Stimulated activated CD4-positive, alpha-beta T cell treated with anti-CD3 and anti-CD28 coated beads, TNF-alpha, amount 100 ng/mL, for 1 hour (primary cell): ENCODE data around the gene NELL2.

Experiments used
- DNase-seq, 3 donors: peaks; one replicate each; pipeline ENCODE4 v3.0.0-alpha.2; 2020; ENCODE audit warnings: low read depth in 3 of 3, low spot score in 1 of 3

The NELL2 gene

GRCh38 chr12:44627387-44628166 lies 248.5 kb downstream of the NELL2 start:
- DNase-seq: no peak

- no peak for DNase-seq
Observed at GRCh38 chr12:44626883-44627282, 249.2 kb downstream of the NELL2 start.

DNA sequence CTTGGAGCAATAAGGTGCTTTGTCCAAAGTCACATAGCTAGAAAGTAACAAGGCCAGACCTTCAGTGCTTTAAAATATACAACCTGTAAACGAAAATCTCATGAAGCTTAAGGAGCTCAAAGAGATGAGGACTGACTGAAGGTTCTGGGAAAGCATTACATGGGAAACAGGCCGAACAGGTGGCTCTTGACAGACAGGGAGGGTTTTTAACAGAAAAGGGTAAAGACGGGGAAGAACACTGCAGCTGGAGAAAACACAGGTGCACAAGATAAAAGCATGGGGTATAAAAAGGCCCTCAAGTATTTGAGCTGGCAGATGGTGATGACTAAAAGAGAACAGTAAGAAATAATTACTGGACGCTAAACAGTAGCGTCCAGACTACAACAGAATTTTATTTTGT lies 257.2 kb downstream of the NELL2 start:
- no peak for DNase-seq

- no peak for DNase-seq
Observed at GRCh38 chr12:44616402-44616801, 259.7 kb downstream of the NELL2 start.

GRCh38 chr12:44611538-44611937 lies 264.6 kb downstream of the NELL2 start:
- DNase-seq: no peak

GRCh38 chr12:44603701-44604100 lies 272.4 kb downstream of the NELL2 start:
- no peak for DNase-seq

- DNase-seq: no peak
Observed at GRCh38 chr12:44592626-44593025, 283.5 kb downstream of the NELL2 start.

- no peak for DNase-seq
Observed at GRCh38 chr12:44589697-44590096, 286.4 kb downstream of the NELL2 start.

GRCh38 chr12:44588651-44589050 lies 287.5 kb downstream of the NELL2 start:
- no peak for DNase-seq

DNA sequence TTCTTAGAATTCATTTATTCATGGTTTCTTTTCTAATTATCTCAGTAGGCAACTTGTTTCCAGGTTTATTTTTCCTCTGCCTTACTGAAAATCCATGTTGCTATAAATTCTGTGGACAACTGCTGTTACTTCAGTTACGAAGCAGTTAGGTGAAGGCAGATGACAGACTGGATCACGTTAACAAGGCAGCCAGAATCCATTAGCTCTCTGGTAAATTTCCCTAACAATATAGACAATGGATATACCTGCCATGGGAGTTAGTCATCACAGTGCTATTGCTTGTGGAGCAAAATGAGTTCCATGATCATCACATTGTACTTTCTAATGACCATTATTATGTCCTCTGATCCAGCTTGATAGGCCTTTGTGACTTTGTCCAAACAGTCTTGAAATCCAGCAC lies 291.5 kb downstream of the NELL2 start:
- DNase-seq: no peak

DNA sequence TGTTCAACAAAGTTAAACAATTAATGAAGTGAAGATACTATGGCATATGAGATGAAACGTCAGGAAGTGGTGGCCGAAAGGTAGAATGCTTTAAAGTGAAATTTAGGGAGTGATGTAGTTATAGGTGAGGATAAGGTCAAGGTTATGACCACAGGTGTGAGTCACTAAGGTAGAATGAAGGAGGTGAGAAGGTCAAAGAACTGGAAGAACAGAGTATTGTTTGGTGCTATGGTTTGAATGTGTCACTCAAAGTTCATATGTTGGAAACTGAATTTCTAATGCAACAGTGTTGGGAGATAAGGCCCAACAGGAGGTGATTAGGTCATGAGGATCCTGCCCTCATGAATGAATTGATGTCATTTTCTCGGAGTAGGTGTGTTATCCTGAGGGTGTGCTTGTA lies 293.6 kb downstream of the NELL2 start:
- DNase-seq: no peak

DNA sequence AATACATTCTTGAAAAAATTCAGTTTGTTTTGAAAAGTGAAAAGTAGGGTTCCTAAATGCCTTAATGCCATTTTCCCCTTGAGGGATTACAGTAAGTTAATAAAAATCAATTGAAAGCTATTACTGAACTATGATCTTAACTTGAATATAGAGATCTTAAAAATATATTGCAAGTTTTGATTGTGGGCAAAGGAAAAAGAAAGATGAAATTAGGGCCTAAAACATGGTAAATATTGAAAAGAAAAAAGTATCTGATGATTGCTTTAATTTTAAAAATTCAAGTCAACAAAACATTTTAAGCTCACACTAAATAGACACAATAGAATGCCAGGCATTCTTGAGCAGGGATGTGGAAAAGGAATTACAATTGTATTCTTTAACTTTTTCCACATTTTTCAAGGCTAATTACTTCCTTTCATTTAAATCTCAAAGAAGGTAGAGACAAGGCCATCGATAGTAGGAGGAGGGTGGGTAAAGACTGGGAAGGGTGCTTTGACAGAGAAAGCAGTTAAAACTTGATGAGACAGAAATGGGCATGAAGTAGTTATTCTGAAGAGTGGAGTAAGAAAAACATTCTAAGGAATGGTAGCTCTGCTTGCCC lies 294.4 kb downstream of the NELL2 start:
- DNase-seq: no peak

GRCh38 chr12:44574586-44574985 lies 301.5 kb downstream of the NELL2 start:
- DNase-seq: no peak

- no peak for DNase-seq
Observed at GRCh38 chr12:44573723-44574122, 302.4 kb downstream of the NELL2 start.

DNA sequence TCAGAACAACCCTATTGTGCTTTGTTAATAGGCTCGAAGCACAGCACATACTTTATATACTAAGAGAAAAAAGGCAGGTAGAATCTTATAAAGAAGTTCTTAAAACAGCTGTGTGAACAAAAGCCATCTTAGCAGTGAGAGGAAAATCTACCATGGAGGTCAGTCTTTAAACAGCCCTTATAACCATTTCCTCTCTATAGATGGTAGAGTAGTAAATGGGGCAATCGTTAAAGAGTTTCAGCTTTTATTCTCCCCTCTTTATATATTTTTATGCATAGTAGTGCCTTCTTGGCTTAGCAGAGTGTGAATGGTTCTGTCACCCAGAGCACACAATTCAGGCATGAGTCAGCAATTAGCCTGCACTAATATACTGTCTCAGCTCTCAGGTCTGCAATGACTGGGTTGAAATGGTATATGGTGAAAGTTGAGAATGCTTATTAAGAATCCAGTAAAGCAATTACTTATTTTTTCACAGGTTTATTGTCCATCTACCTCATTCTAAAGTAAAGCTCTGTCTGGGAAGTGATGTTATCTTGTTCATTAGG lies 305.0 kb downstream of the NELL2 start:
- no peak for DNase-seq

GRCh38 chr12:44570036-44570583 lies 306.0 kb downstream of the NELL2 start:
- DNase-seq: no peak

DNA sequence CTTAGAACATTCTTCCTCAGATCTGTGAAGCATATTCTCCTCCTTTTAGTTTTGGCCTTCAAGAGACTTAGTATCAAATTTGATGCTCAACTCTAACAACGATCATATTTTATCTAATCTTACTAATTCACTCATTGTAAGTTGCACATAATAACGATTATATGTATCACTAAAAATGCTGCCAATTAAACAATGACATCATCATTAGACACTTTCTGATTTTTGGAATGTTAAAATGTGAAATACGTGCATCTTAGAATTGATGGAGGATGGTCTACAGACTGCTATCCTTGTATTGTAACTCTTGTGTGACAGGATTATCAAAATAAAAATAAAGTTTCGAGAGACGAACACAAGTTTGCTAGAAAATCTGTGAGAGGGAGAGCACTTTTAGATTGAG lies 311.0 kb downstream of the NELL2 start:
- no peak for DNase-seq

- no peak for DNase-seq
Observed at GRCh38 chr12:44563486-44563885, 312.6 kb downstream of the NELL2 start.

- DNase-seq: no peak
Observed at GRCh38 chr12:44558340-44559100, 317.6 kb downstream of the NELL2 start.

GRCh38 chr12:44555454-44555853 lies 320.7 kb downstream of the NELL2 start:
- no peak for DNase-seq

GRCh38 chr12:44551631-44552030 lies 324.5 kb downstream of the NELL2 start:
- no peak for DNase-seq

DNA sequence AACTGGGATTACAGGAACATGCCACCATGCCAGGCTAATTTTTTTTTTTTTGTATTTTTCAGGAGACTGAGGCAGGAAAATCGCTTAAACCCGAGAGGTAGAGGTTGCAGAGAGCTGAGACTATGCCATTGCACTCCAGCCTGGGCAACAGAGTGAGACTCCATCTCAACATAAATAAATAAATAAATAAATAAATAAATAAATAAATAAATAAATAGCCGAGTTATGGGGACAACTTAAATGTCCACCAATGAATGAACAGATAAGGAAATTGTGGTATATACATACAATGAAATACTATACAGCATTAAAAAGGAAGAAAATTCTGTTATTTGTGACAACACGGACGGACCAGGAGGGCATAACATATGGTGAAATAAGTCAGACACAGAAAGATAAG lies 325.7 kb downstream of the NELL2 start:
- no peak for DNase-seq
